CD14-positive monocyte (primary cell): ENCODE measurements around the gene TGFBR3. TPM values are rescaled to one million over a fixed set of nuclear protein-coding genes. Genes with fewer than 3 reads are reported as not detected.

Source experiments
- DNase-seq, 3 donors: peaks; one replicate each; pipeline ENCODE4 v3.0.0-alpha.2; 2011 to 2022
- H2AFZ ChIP-seq: 2 replicates; pipeline ENCODE4 v1.6.0; 2012; ENCODE audit warnings: mild to moderate bottlenecking, low read depth, low read length, inconsistent platforms; ENCODE audit not compliant: insufficient read depth, poor library complexity, severe bottlenecking
- H3K27ac ChIP-seq, 2 donors: 1 replicate in 1 of 2; 2 replicates in 1 of 2; pipeline ENCODE4 v1.5.1; 2012 to 2013; ENCODE audit warnings: low read length in 2 of 2, control low read depth in 1 of 2, inconsistent platforms in 1 of 2, low read depth in 1 of 2, mild to moderate bottlenecking in 1 of 2
- H3K27me3 ChIP-seq, 2 donors: one replicate each; pipeline versions ENCODE4 v1.6.0 to v1.6.1; 2011 to 2013; ENCODE audit warnings: low read length in 2 of 2; ENCODE audit not compliant: control insufficient read depth in 2 of 2, insufficient read depth in 2 of 2
- H3K36me3 ChIP-seq, 2 donors: replicated peaks in 1 of 2; 1 replicate in 1 of 2; 2 replicates in 1 of 2; pipeline versions ENCODE4 v1.5.1 to v1.6.1; 2012 to 2013; ENCODE audit warnings: low read length in 2 of 2, control low read depth in 1 of 2, inconsistent platforms in 1 of 2, mild to moderate bottlenecking in 1 of 2; ENCODE audit not compliant: insufficient read depth in 2 of 2, control insufficient read depth in 1 of 2
- H3K4me1 ChIP-seq, 2 donors: 1 replicate in 1 of 2; 2 replicates in 1 of 2; pipeline versions ENCODE4 v1.5.1 to v1.6.1; 2012 to 2013; ENCODE audit warnings: low read length in 2 of 2, control low read depth in 1 of 2, inconsistent platforms in 1 of 2, mild to moderate bottlenecking in 1 of 2, moderate library complexity in 1 of 2; ENCODE audit not compliant: insufficient read depth in 2 of 2, control insufficient read depth in 1 of 2
- H3K4me2 ChIP-seq: replicated peaks from 2 replicates; pipeline ENCODE3; 2012; ENCODE audit warnings: low read length, moderate library complexity, mild to moderate bottlenecking; ENCODE audit not compliant: poor library complexity, severe bottlenecking; ENCODE audit errors: extremely low read depth
- H3K4me3 ChIP-seq, 3 experiments: fragments of 200-600 bp in 1 of 3; sonication (generic) in 1 of 3; replicated peaks in 1 of 3; 1 replicate in 2 of 3; 2 replicates in 1 of 3; pipeline ENCODE4 v1.5.1; 2011 to 2013; ENCODE audit warnings: low read length in 3 of 3, mild to moderate bottlenecking in 3 of 3, control low read depth in 2 of 3, low read depth in 2 of 3, inconsistent platforms in 1 of 3, moderate library complexity in 1 of 3
- H3K79me2 ChIP-seq: 2 replicates; pipeline ENCODE4 v1.6.0; 2012; ENCODE audit warnings: mild to moderate bottlenecking, control low read depth, inconsistent platforms, low read length, moderate library complexity; ENCODE audit not compliant: insufficient read depth
- H3K9ac ChIP-seq: 2 replicates; pipeline ENCODE4 v1.6.0; 2017; ENCODE audit warnings: low read length, mild to moderate bottlenecking; ENCODE audit not compliant: insufficient read depth, poor library complexity, severe bottlenecking
- H3K9me3 ChIP-seq, 2 donors: replicated peaks in 1 of 2; 1 replicate in 1 of 2; 2 replicates in 1 of 2; pipeline versions ENCODE4 v1.5.1 to v1.6.1; 2012 to 2013; ENCODE audit warnings: low read length in 2 of 2, control low read depth in 1 of 2; ENCODE audit not compliant: control insufficient read depth in 1 of 2, insufficient read depth in 1 of 2
- H4K20me1 ChIP-seq: 2 replicates; pipeline ENCODE4 v1.6.0; 2012; ENCODE audit warnings: mild to moderate bottlenecking, low read length, control low read depth, moderate library complexity; ENCODE audit not compliant: insufficient read depth
- H3K27ac Mint-ChIP-seq, 7 donors: one replicate each; pipeline ENCODE4 v1.8.0; 2020; ENCODE audit warnings: mild to moderate bottlenecking in 7 of 7, mixed read lengths in 7 of 7, moderate library complexity in 6 of 7, inconsistent platforms in 2 of 7
- H3K27me3 Mint-ChIP-seq, 3 donors: one replicate each; pipeline ENCODE4 v1.8.0; 2021 to 2022; ENCODE audit warnings: low read depth in 3 of 3, mild to moderate bottlenecking in 3 of 3, mixed read lengths in 3 of 3, moderate library complexity in 3 of 3, inconsistent platforms in 1 of 3
- H3K36me3 Mint-ChIP-seq, 2 donors: one replicate each; pipeline ENCODE4 v1.8.0; 2020; ENCODE audit warnings: mixed read lengths in 2 of 2, inconsistent platforms in 1 of 2, mild to moderate bottlenecking in 1 of 2
- H3K4me1 Mint-ChIP-seq: one replicate; pipeline ENCODE4 v1.8.0; 2020; ENCODE audit warnings: mild to moderate bottlenecking, mixed read lengths
- H3K4me3 Mint-ChIP-seq, 2 donors: one replicate each; pipeline ENCODE4 v1.8.0; 2020; ENCODE audit warnings: mild to moderate bottlenecking in 2 of 2, mixed read lengths in 2 of 2, moderate library complexity in 1 of 2
- H3K9me3 Mint-ChIP-seq, 7 donors: one replicate each; pipeline ENCODE4 v1.8.0; 2020 to 2022; ENCODE audit warnings: mixed read lengths in 7 of 7, mild to moderate bottlenecking in 6 of 7, moderate library complexity in 6 of 7, inconsistent platforms in 2 of 7
- CTCF ChIP-seq: fragments of 200-600 bp; IDR thresholded peaks from one replicate; pipeline ENCODE4 v1.8.0; 2022; ENCODE audit warnings: antibody characterized with exemption, mild to moderate bottlenecking
- WGBS: methylation state at CpG from one replicate; pipeline ENCODE4 v1.1.5; 2013; ENCODE audit warnings: missing lambda C conversion rate; ENCODE audit not compliant: insufficient coverage; 5-methylcytosine and 5-hydroxymethylcytosine counted together
- intact Hi-C, 2 donors: fragments of 100-400 bp; cut with micrococcal nuclease; formaldehyde crosslinking; loops; one replicate each; pipeline versions ENCODE4 v1.15.0 to v1.15.1; 2023
- polyA plus RNA-seq, 3 donors: library from polyadenylated mRNA; depleted of rRNA in 1 of 3; unstranded in 2 of 3; stranded (reverse) in 1 of 3; fragments of 300-500 nt in 2 of 3; fragments of >200 nt in 1 of 3; fragmentation: Illumina TruSeq in 2 of 3; gene quantifications; 1 replicate in 2 of 3; 2 replicates in 1 of 3; pipeline ENCODE4 v1.2.3, GENCODE V29; 2012 to 2021

Gene TGFBR3
- polyA plus RNA-seq, 3 donors: 0.09 to 0.28 (median 0.20) TPM

GRCh38 chr1:91727763-91728162 lies 158.2 kb downstream of the TGFBR3 start:
- H3K27ac Mint-ChIP-seq: no peak overlapping the region
- intact Hi-C loops: no loop called here

GRCh38 chr1:91725989-91726721 lies 159.8 kb downstream of the TGFBR3 start:
- H4K20me1 ChIP-seq: no peaks in the 10 kb centered on the region
- no peak overlapping the region for H3K4me3 ChIP-seq
- WGBS: 96% methylated on average over 4 of the region's 7 CpGs
- no peak overlapping the region for H3K27ac ChIP-seq
- intact Hi-C loops: no loop called here
- Mint-ChIP-seq H3K27ac (no peak overlapping the region), H3K36me3 (no peaks in the 10 kb centered on the region), H3K27me3 (peaks cover 10 to 24% (median 18%) of the 10 kb centered on the region in 3 donors), H3K4me1 (no peaks in the 10 kb centered on the region), H3K9me3 (no peaks in the 10 kb centered on the region), H3K4me3 (no peak overlapping the region)
- H2AFZ ChIP-seq: no peak overlapping the region
- no peaks in the 10 kb centered on the region for H3K36me3 ChIP-seq
- no peaks in the 10 kb centered on the region for H3K4me1 ChIP-seq
- TF ChIP-seq CTCF: no peak
- H3K27me3 ChIP-seq: peaks cover 0 to 6% of the 10 kb centered on the region in 2 donors
- H3K9ac ChIP-seq: no peak overlapping the region
- no peak overlapping the region for H3K4me2 ChIP-seq
- H3K9me3 ChIP-seq: no peaks in the 10 kb centered on the region
- no peaks in the 10 kb centered on the region for H3K79me2 ChIP-seq
- no peak for DNase-seq

More at GRCh38 chr1:91727763-91728162, 158.2 kb downstream of the TGFBR3 start:
- no peak for DNase-seq
- H3K27ac ChIP-seq: no peak overlapping the region
- no peak overlapping the region for H3K4me2 ChIP-seq
- no peak overlapping the region for H3K9ac ChIP-seq
- no CpG with 5 or more reads among the region's 2 CpGs for WGBS
- H2AFZ ChIP-seq: no peak overlapping the region
- peaks cover 0 to 6% of the 10 kb centered on the region in 2 donors for H3K27me3 ChIP-seq
- no peaks in the 10 kb centered on the region for H3K36me3 ChIP-seq
- TF ChIP-seq CTCF: no peak
- no peaks in the 10 kb centered on the region for H4K20me1 ChIP-seq
- no peaks in the 10 kb centered on the region for H3K9me3 ChIP-seq
- Mint-ChIP-seq H3K36me3 (no peaks in the 10 kb centered on the region), H3K9me3 (no peaks in the 10 kb centered on the region), H3K27me3 (peaks cover 21 to 29% (median 24%) of the 10 kb centered on the region in 3 donors), H3K4me3 (no peak overlapping the region), H3K4me1 (peaks cover 2% of the 10 kb centered on the region)
- H3K79me2 ChIP-seq: no peaks in the 10 kb centered on the region
- no peak overlapping the region for H3K4me3 ChIP-seq
- no peaks in the 10 kb centered on the region for H3K4me1 ChIP-seq
